Posterior vena cava (tissue), 2 donors: ENCODE measurements around the gene COMMD9. TPM values are rescaled to one million over a fixed set of nuclear protein-coding genes. Genes with fewer than 3 reads are reported as not detected.

Experiments used
- DNase-seq: peaks from one replicate; pipeline ENCODE4 v3.0.0-alpha.2; 2020; ENCODE audit warnings: low spot score
- intact Hi-C, 2 donors: fragments of 100-400 bp; cut with DNase I; formaldehyde crosslinking; loops; one replicate each; pipeline versions ENCODE4 v1.14.1 to v1.14.2; 2022 to 2023
- total RNA-seq, 2 donors: library from RNA; stranded (reverse); fragmentation: NEBNext Ultra II Directional; extraction: Animal tissue kit (Norgen Biotek cat#: 25700); gene quantifications; one replicate each; pipeline ENCODE4 v1.2.1, GENCODE V29; 2021
- donor health status: DM: yes; HTN: yes; CAD: no.
- donor health status: DM: yes; HTN: yes; CAD: no.

COMMD9 gene
- total RNA-seq, 2 donors from 2014 or later, result 37.3 to 39.1 TPM

GRCh38 chr11:36264011-36264972 lies 24.9 kb downstream of the COMMD9 start:
- no peak for DNase-seq
- intact Hi-C loops, result loop anchor here in 1 of 2 donors (2.0 to 10.0 kb wide), 2 partner anchors 439 to 647 kb away; no protein-coding TSS in a partner anchor

- DNase-seq, result no peak
These were observed 28.1 kb downstream of the COMMD9 start for GRCh38 chr11:36261094-36261493.

GRCh38 chr11:36258730-36259360 lies 30.4 kb downstream of the COMMD9 start:
- intact Hi-C loops, result loop anchor here (10.0 kb wide), 4 partner anchors 124 to 644 kb away; partner anchors contain the start of gene FJX1 (in 1 of the 2)
- DNase-seq, result no peak

More at GRCh38 chr11:36261094-36261493, 28.1 kb downstream of the COMMD9 start:
- intact Hi-C loops, result loop anchor here in 1 of 2 donors (10.0 kb wide), 1 partner anchor 436 kb away; no protein-coding TSS in a partner anchor

- intact Hi-C loops, result loop anchor here (2.0 to 10.0 kb wide), 5 partner anchors 123 to 643 kb away; partner anchors contain the start of gene FJX1 (in 1 of the 2)
- no peak for DNase-seq
These were observed 31.9 kb downstream of the COMMD9 start for GRCh38 chr11:36257351-36257750.

- DNase-seq, result no peak
- intact Hi-C loops, result loop anchor here (10.0 kb wide), 4 partner anchors 120 to 640 kb away; partner anchors contain the start of gene FJX1 (in 1 of the 2)
These were observed 34.5 kb downstream of the COMMD9 start for GRCh38 chr11:36254713-36255112.

- intact Hi-C loops, result loop anchor here (10.0 kb wide), 4 partner anchors 118 to 638 kb away; partner anchors contain the start of gene FJX1 (in 1 of the 2)
- DNase-seq, result no peak
These were observed 36.0 kb downstream of the COMMD9 start for GRCh38 chr11:36253238-36253637.

GRCh38 chr11:36251823-36252222 lies 37.4 kb downstream of the COMMD9 start:
- intact Hi-C loops, result loop anchor here (10.0 kb wide), 4 partner anchors 117 to 637 kb away; partner anchors contain the start of gene FJX1 (in 1 of the 2)
- DNase-seq, result no peak

- intact Hi-C loops, result no loop called here
- DNase-seq, result no peak
These were observed 40.0 kb downstream of the COMMD9 start for GRCh38 chr11:36249246-36249645.

GRCh38 chr11:36248436-36248835 lies 40.8 kb downstream of the COMMD9 start:
- no peak for DNase-seq
- intact Hi-C loops, result no loop called here

GRCh38 chr11:36247493-36247892 lies 41.7 kb downstream of the COMMD9 start:
- intact Hi-C loops, result no loop called here
- no peak for DNase-seq

- intact Hi-C loops, result no loop called here
- DNase-seq, result no peak
These were observed 45.6 kb downstream of the COMMD9 start for GRCh38 chr11:36243641-36244040.

GRCh38 chr11:36241497-36241896 lies 47.7 kb downstream of the COMMD9 start:
- intact Hi-C loops, result no loop called here
- no peak for DNase-seq

- intact Hi-C loops, result no loop called here
- no peak for DNase-seq
These were observed 48.4 kb downstream of the COMMD9 start for GRCh38 chr11:36240801-36241200.

GRCh38 chr11:36240173-36240572 lies 49.1 kb downstream of the COMMD9 start:
- no peak for DNase-seq

GRCh38 chr11:36239636-36240035 lies 49.6 kb downstream of the COMMD9 start:
- DNase-seq, result no peak
- intact Hi-C loops, result no loop called here

More at GRCh38 chr11:36240173-36240572, 49.1 kb downstream of the COMMD9 start:
- intact Hi-C loops, result no loop called here

GRCh38 chr11:36238881-36239280 lies 50.3 kb downstream of the COMMD9 start:
- DNase-seq, result no peak
- intact Hi-C loops, result no loop called here

- no peak for DNase-seq
- intact Hi-C loops, result no loop called here
These were observed 51.1 kb downstream of the COMMD9 start for GRCh38 chr11:36238036-36238631.

- intact Hi-C loops, result no loop called here
- no peak for DNase-seq
These were observed 51.8 kb downstream of the COMMD9 start for GRCh38 chr11:36237391-36237790.

GRCh38 chr11:36235750-36236149 lies 53.5 kb downstream of the COMMD9 start:
- no peak for DNase-seq
- intact Hi-C loops, result no loop called here
